ENCODE results near the gene HERC3. TPM values are rescaled to one million over a fixed set of nuclear protein-coding genes. Genes with fewer than 3 reads are reported as not detected.
"Not testable (repeated sequence)": the region's sequence is repeated elsewhere in the genome, so short reads cannot be mapped to it uniquely, and the experiment has no call there.

The HERC3 gene
- total RNA-seq, 1 experiment from 2014 or later, result 21.8 TPM

DNA sequence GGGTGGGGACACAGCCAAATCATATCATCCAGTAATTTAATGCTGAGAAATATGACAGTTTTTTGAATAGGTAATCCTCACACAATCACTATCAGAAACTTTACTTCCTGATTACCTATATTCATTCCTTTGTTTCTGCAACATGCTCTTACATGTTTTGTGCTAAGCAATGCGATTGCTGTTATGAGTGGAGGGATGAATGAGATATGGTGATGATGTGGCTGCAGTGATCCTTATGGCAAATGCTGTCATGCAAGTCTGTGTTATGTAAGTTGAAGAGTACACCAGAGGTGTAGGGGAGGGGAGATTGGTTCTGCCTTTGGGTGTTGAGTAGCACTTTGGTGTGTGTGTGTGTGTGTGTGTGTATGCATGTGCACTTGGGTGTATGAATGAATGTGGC lies 14.6 kb downstream of the HERC3 start:
- DNase-seq (ENCODE audit: low read depth), result no peak

DNA sequence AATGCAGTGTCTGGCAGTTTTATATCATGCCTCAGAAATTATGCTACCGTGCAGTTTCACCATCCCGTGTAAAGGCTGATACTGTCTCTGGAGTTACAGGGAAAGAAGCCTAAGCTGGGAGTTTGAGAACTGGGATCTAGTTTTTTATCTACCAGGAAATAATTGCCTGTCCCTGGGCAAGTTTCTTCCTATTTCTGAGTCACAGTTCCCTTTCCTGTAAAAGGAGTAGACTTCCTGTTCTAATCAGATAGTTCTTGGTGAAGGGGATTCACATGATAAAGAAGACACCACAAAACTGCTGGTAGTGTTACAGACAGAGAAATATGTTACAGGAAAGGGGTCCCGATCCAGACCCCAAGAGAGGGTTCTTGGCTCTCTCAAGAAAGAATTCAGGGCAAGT lies 17.1 kb downstream of the HERC3 start:
- DNase-seq (ENCODE audit: low read depth), result peak; percentile 25

DNA sequence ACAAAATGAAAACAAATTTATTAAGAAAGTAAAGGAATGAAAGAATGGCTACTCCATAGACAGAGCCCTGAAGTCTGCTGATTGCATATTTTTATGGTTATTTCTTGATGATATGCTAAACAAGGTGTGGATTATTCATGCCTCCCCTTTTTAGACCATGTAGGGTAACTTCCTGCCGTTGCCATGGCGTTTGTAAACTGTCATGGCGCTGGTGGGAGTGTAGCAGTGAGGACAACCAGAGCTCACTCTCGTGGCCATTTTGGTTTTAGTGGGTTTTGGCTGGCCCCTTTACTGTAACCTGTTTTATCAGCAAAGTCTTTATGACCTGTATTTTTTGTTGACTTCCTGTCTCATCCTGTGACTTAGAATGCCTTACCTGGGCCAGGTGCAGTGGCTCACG lies 17.5 kb downstream of the HERC3 start:
- not testable (repeated sequence) for DNase-seq (ENCODE audit: low read depth)

DNA sequence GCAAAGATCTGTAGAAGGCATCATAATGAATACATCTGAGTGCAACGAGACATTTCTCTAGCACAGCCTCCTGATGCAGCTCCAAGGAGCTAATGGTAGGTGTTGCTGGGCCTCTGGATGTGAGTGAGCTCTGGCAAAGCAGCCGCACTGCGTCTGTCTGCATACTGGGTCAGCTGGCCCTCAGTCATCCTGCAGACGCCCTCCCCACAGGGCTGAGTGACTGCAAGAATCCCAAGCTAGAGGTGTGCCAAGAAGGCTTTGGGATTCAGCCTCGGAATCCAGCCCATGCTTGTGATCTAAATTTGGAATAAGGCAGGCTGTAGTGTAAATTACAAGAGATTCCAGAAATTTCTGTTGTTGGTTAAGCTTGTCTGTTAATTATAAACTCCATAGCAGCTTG lies 18.5 kb downstream of the HERC3 start:
- peak; percentile 69 for DNase-seq (ENCODE audit: low read depth)

DNA sequence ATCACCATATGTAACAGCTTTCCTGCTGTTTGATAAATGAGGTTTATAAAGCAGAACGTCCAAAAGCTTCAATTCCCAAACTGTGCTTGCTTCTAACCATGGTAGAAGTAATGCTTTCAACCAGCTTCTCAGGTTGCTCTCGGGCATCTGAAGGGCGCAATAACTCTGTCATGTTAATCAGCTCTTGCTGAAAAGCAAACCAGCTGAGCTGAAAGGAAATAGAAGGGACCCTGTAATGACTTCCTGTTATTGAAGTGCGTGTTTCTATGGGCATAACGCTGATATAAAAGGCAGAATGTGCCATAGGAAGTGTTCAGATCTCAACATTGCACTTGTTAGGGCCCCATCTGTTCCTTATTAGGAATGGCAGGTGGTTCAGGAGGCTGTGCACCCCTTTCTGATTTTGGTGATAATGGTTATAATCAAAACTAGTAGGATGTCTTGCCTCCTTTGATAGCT lies 21.2 kb downstream of the HERC3 start:
- DNase-seq (ENCODE audit: low read depth), result no peak

DNA sequence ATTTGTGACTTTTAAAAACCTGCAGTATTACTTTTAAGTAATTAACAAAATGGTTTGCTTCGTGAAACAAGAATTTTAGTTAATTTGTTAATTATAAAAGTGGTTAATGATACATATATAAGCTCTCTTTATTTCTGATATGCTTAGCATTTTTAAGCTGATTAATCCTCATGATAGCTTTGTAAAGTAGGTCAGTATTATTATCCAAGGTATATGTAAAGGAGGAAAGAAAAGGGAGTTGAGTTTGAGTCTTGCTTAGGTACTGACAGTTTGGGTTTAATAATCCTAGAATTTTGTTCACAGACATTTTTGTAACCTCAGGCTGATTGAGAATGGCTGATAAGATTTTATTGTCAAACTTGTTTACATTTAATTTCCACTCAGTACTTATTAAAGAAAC lies 21.8 kb downstream of the HERC3 start:
- no peak for DNase-seq (ENCODE audit: low read depth)

DNA sequence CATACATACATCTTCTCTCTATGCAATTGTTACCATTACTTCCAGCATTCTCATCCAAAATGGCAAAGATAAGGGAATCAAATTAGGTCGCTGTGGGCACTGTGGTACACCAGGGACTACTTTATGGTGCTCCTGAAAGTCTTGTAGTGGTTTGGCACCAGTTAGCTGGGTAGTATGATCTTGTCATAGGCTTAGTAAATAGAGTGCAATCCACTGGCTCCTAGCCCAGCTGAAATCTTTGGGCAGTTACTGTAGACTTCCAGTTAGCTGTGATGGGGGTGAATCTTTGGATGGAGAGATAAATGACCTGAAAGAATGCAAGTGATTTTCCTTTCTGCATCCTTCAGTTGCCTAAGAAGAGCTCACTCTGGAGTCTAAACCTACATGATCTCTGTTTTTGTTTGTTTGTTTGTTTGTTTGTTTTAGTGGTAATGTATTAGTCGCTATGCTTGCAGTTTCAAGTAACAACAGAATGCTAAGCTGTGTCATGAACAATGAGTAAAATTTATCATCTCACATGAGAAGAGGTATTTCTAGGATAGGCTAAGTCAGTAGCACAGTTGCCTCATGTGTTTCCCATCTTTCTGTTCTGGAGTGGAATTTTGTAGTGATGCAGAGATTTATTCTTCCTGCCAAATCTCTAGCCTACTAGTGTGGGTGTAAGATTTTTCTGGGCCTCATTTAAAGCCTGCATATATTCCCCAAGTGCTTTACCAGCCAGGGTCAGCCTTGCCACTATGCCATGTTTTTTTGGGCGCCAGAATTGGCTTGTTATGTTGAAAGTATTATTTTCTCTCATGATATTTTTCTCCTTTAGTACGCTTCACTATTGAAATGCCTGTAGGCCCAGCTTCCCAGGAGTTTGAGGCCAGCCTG lies 24.2 kb downstream of the HERC3 start:
- DNase-seq (ENCODE audit: low read depth), result peak; percentile 92

DNA sequence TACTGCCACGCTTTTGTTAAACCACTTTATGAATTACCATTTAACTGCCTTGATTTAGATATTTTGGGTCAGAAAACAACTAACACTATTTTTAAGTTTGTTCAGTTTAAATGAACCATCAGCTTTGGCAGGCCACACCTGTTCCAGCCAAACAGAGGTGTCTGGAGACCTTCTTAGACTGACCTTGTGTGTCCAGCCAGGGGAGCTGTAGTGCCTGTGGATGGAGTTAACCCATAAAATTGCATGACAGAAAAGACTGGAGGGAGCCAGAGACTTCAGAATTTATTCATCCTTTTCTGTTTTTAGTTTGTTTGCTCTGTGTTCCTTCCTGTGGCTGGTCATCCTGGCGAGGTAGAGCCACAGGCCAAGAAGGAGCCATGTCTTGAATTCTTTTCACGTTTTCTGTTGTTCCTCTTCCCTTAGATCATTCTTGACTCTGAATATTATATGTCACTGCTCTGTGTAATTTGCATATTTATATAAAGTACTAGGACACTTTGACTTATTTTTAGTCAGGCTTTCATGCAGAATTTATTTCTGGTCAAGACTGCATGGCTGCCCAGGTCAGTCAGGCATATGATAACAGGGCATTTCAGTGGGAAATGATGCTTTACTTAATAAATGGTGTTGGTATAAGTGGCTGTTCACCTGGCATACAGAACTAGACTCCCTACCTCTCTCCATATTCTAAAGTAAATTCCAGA lies 26.7 kb downstream of the HERC3 start:
- no peak for DNase-seq (ENCODE audit: low read depth)

DNA sequence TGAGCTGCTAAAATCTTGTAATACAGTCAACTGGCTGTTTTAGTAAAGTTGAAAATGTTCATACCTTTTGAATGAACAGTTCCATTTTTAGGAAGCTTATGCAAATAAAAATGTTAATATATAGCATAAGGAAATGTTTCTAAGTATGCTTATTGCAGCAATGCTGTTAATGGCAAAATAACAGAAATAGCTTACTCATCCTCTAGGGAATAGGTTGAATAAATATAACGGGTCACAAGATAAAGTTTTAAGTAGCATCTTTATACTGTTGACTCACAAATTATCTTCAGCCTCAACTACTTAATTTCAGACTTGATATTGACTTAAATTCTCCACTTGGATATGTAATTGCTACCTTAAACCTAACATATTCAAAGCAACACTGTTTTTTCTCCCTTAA lies 27.7 kb downstream of the HERC3 start:
- DNase-seq (ENCODE audit: low read depth), result no peak

DNA sequence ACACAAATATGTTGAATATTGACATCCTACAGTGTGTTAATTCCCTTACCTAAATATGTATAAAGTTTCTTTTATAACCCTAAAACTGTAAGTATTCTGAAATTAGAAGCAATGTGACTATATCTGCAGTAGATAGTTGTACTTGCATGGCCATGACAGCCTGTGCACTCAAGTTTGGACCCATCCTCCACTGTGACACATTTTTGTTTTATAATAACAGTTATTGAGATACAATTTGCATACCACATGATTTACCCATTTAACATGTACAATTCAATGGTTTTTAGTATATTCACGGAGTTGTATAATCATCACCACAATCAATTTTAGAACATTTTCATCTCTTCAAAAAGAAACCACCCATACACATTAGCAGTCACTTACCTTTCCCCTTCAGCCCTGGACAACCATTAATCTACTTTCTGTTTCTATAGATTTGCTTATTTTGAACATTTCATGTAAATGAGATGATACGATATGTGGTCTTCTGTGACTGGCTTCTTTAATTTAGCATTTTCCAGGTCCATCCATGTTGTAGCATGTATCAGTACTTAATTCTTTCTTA lies 29.6 kb downstream of the HERC3 start:
- no peak for DNase-seq (ENCODE audit: low read depth)

DNA sequence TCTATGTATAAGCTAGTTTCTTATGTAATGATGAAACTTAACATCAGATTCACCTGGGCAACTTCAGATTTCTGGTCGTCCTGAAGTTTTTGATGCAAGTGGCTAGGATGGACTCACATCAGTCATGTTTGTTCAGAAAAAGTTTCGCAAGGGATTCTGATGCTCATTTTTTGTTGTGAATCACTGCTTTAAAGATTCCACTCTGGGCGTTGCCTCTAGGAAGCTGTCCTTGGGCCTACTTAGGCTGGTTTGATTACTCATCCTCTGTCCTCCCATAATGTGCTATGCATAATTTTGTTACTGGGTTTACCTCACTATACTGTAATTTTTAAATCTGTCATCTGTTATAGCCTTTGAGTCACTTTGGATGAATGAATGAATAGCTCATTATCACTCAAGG lies 30.8 kb downstream of the HERC3 start:
- peak; percentile 95 for DNase-seq (ENCODE audit: low read depth)

DNA sequence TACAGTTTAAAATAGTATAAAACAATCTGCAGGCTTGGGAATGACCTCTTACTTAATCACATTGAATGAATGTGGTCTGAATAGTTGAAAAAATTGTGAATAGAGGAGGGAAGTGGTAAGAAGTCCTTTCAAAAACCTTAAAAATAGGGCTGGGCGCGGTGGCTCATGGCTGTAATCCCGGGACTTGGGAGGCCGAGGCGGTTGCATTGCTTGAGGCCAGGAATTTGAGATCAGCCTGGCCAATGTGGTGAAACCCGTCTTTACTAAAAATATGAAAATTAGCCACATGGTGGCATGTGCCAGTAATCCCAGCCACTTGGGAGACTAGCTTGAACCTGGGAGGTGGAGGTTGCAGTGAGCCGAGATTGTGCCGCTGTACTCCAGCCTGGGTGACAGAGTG lies 36.5 kb downstream of the HERC3 start:
- DNase-seq (ENCODE audit: low read depth), result peak; percentile 67

DNA sequence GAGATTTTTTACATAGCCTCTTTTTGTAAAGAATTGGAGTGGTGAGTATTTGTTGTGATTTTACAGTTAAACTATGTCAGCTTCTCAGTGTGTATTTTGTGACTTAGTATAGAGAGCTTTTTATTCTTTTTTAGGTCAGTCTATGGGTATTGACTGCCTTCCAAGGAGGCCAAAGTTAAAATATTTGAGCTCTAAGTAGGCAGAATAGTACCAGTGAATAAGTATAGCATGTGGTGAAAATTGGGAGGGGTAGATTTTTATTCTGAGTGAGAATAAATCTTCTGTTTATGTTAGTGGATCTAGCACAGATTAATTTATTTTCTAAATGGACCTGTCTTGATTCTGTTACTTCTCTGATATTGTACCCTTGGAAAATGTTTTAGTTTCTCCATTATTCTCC lies 37.5 kb downstream of the HERC3 start:
- DNase-seq (ENCODE audit: low read depth), result peak; percentile 14

DNA sequence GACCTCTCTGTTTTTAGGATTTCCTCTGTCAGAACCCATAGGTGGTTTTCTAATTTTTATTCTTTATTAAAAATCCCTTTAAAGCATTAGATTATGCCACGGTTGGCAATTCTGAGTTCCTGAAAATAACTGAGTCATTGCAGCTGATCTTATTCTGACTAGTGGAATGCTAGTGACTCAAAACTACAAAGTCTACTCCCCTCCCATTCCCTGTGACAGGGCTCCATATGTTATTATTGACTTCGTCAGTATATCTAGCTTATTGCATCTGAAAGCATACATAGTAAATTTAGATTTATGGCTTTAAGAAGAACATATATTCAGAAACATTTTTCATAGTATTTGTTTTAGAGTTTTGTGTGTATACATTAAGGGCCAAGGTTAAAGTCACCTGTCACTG lies 38.5 kb downstream of the HERC3 start:
- DNase-seq (ENCODE audit: low read depth), result peak; percentile 76

DNA sequence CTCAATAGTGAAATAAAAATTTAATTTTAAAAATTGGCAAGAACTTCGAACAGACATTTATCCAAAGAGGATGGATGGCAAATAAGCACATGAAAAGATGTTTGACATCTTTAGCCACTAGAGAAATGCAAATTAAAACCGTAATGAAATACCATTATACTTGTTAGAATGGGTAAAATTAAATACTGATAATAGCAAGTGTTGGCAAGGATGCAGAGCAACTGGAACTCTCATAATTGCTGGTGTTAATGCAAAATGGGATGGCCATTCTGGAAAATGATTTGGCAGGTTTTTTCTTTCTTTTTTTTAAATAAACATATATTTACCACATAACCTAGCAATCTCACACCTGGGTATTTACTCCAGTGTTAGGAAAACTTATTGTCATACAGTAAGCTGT lies 51.7 kb downstream of the HERC3 start:
- no peak for DNase-seq (ENCODE audit: low read depth)

DNA sequence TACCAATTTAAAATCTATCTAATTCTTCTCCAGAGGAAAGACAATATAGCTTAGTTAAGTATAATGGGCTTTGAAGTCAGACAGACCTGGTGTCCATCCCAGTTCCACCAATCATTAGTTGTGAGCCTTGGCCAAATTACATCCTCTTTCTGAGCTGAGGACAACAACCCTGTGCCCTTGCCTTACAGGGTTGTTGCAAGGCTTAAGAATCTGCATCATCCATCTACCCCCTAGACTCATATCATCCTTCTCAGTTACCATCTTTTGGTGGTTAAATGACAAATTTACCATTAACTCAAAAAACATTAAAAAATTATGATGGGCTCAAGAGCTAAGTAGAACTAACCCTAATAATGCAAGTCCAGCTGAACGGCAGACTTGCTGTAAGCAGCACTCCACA lies 53.7 kb downstream of the HERC3 start:
- DNase-seq (ENCODE audit: low read depth), result no peak

DNA sequence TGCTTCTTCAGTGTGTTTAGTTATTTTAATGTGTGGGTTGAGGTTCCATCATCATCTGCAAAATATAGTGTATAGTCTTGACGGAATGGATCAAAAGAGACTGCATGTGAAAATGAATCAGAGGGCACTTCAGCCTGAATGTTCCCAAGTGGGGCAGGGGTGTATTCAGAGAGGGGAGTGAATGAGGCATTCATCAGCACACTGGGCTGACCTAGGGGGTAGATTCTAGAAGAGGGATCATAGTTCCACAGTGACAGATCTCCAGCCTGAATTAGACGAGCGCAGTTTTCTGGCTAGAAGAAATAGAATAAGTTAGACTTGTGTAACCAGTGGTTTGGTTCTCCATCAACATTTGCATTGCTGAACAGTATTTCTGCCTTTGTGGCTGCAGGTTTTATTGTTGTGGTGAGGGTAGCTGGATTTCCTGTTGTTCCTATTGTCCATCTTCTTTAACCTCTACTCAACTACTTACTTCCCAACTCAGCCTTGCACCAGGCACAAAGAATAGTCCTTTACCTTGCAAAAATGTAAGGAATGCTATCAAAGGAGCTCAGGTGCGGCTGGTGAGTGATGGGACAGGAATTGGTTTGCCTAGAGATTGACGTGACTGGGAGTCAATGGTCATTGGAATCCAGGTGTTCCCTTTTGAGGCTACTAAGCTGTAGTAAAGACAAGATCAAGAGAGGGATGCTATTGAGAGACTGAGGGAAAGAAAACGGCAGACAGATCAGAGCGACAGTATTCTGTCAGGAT lies 54.4 kb downstream of the HERC3 start:
- no peak for DNase-seq (ENCODE audit: low read depth)

DNA sequence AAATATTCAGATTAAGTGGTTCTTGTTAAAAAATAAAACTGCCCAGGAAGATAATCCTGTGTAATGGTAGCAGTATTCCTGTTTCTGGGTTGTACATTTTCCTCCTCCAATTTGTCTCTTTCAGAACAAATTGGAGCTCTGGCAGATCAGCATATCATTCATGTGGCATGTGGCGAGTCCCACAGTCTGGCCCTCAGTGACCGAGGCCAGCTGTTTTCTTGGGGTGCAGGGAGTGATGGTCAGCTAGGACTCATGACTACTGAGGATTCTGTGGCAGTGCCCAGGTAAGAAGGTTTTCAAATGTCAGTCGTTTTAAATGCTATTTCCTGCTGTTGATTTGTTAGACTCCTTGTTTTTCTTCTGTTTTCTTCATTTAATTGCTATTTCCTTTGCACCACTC lies 57.4 kb downstream of the HERC3 start:
- peak; percentile 17 for DNase-seq (ENCODE audit: low read depth)

DNA sequence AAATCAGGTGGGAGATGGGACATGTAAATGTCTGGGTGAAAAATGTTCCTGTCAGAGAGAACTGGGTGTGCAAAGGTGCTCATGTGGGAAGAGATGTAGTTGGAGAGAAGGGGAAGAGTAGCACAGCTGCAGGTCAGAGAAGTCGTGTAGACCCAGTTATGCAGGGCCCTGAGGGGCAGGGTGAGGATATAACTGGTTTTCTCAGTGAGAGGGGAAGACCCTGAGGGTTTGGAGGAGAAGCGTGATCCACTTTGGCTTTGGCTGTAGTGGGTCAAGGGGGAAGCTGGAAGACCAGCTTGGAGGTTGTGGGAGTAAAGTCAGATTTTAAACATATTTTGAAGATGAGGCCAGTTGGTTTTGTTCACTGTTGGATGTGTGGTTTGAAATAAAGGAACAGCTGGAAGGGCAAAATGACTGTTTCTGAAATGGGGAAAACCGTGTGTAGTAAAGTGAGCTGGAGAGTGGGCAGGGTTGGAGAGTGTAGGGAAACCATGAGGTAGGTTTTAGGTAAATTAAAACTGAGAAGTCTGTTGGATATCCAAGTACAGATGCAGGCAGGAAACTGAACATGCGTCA lies 61.2 kb downstream of the HERC3 start:
- peak; percentile 63 for DNase-seq (ENCODE audit: low read depth)

DNA sequence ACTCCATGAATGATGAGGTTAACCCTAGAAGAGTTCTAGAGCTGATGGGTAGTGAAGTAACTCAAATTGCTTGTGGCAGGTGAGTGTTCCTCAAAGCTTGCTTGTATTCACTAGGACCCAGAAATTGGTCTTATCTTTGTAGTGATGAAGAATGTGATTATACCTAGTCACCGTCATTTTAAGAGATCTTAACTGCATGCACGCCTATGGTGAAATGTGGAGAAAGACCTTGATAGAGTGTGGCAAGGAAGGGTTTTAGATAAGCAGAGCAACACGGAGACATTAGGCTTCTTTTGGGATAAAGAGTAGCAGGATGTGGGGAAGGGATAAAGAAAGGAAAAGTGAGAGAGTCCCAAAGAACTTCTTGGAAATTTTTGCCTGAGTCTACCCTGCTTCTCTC lies 62.9 kb downstream of the HERC3 start:
- no peak for DNase-seq (ENCODE audit: low read depth)

DNA sequence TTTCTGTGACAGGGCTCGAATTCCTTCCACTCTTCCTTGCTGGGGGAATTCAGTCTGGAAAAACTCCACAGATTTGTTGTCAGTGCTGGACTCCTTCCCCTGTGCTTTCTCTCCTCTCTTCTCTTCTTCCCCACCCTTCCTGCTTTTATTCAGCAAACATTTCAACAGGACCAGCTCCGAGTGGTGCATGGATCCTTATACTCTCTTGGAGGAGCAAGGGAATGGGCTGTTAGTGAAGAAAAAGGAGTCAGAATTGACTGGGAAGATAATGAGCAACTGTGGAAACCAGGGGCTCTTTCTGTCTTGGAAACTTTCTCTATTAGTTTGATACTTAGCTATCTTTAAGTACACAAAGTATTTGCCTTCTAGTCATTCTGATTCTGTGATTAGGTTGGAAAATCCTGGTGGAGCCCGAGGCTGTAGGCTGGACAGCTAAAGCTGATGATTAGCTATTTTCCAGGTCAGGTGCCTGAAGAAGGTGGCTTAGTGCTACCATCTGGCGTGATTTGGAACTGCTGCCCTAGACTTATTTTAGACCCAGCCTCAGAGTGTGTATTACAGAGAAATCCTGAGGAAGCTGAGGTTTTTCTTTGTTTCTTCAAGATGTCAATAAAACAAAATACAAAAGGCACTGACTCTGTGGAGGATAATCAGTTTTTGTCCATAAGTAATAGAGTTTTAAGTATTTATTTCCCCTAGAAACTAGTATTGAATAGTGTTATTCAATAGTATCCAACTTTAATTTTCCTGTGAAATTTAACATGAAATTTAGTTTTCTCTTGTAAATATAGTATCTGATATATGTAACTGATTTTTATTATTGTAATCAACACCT lies 67.0 kb downstream of the HERC3 start:
- DNase-seq (ENCODE audit: low read depth), result peak; percentile 79

Data from LHCN-M2 (cell line).